Lung microvascular endothelial cell (primary cell): ENCODE measurements around the gene DNAH3. TPM values are rescaled to one million over a fixed set of nuclear protein-coding genes. Genes with fewer than 3 reads are reported as not detected.
A peak's percentile ranks its signal among the peaks of the same experiment; 100 is the strongest.
"Not testable (repeated sequence)": the region's sequence is repeated elsewhere in the genome, so short reads cannot be mapped to it uniquely, and the experiment has no call there.

Experiments
- DNase-seq, 2 donors: peaks; one replicate each; pipeline versions ENCODE4 v3.0.0 to v3.0.0-alpha.2; 2010; ENCODE audit warnings: low read depth in 2 of 2
- total RNA-seq: library from RNA; depleted of rRNA; stranded (reverse); fragments of >200 nt; gene quantifications from 2 replicates; pipeline ENCODE4 v1.2.1, GENCODE V29; 2014

DNAH3 gene
- total RNA-seq, 1 donor from 2014 or later: not detected

DNA sequence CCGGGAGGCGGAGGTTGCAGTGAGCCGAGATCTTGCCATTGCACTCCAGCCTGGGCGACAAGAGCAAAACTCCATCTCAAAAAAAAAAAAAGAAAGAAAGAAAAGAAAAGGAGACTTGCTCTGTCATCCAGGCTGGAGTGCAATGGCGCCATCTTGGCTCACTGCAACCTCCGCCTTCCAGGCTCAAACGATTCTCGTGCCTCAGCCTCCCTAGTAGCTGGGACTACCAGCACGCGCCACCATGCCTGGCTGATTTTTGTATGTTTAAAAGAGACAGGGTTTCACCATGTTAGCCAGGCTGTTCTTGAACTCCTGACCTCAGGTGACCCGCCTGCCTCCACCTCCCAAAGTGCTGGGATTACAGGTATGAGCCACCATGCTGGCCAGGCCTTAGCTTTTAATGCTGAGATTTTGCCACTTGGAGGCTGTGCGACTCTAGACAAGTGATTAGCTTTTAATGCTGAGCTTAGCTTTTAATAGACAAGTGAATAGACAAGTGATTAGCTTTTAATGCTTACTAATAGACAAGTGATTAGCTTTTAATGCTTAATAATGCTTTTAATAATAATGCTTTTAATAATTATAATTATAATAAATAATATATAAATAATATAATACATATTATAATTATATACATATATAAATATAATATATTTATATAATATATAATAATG lies 17.4 kb upstream of the DNAH3 start:
- DNase-seq: no peak

DNA sequence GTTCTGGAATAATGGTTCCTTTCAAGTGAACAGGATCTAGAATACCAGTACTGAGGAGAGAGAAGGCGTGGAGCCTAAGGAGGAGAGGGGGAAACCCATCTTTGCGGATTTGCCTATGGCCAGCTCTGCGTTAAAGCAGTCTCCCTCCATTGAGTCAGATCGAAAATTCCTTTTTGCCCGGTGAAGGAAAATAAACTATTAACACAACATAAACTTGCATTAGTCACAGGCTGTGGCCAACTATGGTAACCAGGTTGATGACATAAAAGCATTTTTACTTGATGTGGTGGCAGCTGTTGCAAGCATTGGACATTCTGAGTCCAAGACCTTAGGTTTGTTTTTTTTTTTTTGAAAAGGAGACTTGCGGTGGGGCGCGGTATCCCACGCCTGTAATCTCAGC lies 16.7 kb upstream of the DNAH3 start:
- no peak for DNase-seq

DNA sequence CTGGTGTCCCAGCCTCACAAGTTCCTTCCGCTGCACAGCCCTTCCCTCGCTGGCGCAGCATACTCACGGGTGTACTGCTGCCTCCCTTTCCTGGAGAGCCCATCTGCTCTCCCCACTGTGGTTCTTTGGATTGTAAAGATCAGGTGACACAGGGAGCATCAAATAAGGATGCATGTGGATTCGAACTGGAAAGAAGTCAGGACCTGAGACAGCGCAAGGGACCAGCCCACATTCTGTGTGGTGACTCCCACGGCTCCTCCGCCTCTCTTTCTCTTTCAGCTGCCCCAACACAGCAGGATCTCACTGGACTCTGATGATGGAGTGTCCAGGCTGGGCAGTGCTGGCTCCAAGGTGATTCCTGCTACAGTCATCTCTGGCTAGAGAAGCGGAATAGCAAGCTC lies 15.9 kb upstream of the DNAH3 start:
- no peak for DNase-seq

DNA sequence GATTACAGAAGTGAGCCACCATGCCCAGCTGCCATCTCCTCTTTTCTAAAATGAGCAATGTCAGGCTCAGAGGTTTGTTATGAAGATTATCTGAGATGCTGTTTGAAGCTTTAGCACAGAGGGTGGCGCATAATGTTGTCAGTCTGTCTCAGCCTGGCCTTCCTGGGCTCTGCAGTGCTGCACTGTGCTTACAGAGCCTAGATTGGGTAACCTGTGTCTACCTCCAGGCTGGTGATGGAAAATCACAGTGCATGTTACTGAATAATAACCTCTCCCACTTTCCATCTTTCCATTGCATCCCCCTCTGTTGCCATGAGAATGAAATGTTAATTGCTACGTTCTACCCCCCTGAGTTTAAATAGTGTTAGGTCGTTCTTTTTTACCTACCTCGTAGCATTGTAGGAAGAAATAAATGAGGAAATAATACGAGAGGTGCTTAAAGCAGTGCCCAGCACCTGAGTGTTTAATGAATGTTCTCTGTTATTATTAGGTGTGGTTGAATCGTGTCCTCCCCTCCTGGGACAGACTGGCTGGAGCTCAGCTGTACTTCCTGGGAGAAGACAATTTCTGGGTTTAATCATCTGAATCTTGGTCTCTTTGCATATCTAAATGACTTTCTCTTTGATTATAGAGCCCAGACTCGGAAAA lies 14.0 kb upstream of the DNAH3 start:
- DNase-seq: no peak

DNA sequence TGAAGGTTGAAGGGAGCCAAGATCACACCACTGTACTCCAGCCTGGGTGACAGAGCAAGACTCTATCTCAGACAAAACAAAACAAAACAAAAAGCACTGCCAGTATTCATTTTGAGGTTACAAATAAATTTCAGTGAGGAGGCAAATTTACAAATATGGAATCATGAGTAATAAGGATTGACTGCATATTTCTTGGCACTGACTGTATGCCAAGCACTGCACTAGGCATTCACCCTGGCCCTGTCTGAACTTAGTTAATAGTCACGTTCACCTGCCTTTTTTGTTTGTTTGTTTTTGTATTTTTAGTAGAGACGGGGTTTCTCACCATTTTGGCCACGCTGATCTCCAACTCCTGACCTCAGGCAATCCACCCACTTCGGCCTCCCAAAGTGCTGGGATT lies 12.9 kb upstream of the DNAH3 start:
- no peak for DNase-seq

DNA sequence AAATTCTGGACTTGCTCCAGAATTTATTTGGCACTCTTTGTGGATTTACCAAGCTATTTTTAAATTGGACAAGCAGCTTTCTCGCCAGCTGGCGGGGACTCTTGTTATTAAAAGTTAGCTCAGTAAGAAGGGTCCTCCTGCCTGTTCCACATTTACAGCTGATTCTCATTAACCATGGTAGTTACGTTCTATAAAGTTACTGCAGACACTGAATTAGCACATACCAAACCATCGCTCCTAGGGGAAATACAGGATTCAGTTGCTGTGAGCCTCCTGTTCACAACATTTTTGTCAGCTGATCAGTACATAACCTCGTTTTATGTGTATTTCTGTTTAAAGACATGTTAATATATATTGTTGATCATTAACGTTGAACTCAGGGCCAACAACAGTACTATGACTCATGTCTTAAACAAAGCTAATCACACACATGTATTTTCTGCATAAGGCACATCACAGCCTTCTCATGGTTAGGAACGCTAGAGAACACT lies 12.1 kb upstream of the DNAH3 start:
- peak in 1 of 2 donors; percentile 22 for DNase-seq

DNA sequence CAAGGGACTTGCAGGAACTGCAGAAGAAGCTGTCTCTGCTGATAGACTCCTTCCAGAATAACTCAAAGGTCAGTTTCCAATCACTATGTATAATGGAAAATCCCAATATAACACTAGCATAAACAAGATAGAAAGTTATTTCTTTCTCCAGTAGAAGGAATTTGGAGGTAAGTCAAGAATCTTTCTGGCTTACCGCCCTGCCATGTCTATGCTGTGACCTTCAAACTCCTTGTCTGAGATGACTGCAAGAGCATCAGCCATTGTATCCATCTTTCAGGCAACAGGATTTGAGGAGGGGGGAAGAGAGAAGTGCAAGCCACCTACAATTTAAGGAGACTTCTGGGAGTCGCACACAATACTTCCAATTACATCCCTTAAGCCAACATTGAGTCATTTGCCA lies 10.6 kb upstream of the DNAH3 start:
- no peak for DNase-seq

DNA sequence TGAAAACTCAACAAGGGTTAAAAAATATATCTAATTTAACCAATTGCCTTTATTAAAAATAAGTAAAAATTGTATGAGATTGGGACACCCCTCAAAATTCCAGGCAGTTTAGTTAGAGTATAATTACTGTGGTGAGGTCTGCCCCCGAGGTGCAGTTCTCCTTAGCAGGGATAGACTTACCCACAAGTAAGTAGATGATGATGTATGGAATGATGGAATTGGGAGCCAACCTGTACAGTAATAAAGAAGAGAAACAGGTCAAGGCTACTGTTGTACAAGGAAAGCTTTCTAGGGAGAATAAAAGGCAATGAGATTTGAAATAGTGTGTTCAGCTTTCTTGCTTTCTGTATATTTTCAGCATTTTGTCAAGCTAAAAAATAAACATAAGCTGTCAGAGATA lies 9.6 kb upstream of the DNAH3 start:
- DNase-seq: no peak

DNA sequence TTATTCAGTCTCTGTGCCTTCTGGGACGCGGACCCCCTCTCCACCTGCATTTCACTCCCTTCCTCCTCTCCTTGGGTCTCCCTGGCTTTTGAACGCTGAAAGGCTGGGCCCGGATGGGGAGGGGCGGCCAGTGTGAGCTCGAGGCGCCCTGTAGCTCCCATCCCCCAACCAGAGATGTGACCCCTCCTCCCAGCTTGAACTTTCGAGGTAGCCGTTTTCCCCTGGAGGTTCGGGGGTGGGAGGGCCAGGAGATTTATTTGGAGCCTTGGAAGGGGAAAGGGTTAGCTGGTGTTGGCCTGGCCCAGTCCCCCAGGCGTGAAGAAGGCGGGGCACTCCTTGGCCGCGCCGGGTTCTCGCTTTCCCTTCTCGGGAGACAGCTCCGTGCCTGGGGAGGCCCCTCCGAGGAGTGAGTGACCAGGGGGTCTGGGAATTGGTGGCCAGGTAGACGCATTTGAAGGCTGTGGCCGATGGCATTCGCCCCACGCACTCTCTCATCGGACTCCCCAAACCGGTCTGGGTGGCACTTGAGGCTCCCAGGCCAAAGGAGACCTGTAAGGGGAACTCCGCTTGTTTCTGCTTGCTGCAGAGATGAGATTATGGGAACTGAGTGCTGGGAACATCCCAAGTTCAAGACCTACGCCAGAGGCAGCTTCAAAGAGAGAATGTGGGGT lies 8.8 kb upstream of the DNAH3 start:
- DNase-seq: peak in 1 of 2 donors; percentile 16

DNA sequence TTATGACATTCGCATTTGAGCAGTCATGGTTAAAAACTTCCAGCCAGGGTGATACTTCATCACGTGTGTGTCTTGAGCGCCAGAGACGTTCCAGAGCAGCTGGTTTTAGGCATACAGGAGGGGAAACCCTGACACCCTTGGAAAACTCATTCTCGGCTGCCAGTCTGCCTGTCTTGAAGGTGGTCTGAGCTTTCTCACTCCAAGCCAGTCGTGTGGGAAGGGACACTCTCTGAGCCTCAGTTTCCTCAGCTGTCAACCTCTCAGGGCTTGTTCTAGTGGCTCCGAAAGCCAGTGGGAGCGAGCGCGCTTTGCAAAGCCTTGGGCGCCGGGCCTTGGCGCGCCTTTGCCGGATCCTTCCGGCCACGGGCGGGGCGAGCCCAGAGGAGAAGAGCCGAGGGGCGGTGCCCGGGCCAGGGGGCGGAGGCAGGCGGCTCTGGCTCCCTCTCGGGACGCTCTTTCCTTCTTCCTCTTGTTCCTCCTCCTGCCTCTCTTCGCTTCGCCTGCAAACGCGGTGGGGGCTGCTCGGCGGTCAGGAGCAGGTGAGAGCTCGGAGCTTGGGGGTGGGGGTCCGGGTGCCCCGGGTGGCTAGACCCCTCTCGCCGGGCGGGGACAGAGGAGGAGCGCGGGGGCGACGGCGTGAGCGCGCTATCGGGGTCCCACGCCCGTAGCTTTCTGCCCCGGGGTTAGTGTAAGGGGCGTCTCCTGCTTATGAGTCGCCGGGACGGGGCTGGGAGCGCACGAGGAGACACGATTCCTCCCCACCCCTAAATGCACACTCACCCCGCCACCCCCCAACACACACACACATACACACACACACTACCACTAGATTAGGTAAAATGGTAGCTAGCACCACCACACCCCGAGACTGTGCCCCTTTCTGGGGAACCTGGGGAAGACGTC lies 7.8 kb upstream of the DNAH3 start, which contains the start of gene LDAF1:
Gene LDAF1 (plus strand): TSS at position 467 of the 903 bp plus-strand sequence. CDS start 2,509 bp downstream, outside the sequence.
- peak in 1 of 2 donors; percentile 68 for DNase-seq

DNA sequence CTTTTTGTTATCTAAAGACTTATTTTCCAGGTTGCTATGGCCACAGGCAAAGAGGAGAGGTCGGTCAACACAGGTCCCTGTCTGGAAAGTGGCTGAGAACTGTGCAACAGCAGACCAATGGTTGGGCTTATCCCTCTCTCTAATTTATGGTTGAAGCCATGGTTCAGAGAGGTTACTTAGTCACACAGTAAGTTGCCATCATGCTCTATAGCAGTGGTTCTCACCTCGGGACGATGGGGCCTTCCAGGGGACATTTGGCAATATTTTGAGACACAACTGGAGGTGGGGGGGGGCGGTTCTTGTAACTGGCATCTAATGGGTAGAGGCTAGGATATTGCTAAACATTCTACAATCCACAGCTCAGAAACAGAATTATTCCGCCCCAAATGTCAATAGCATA lies 7.0 kb upstream of the DNAH3 start:
- no peak for DNase-seq

DNA sequence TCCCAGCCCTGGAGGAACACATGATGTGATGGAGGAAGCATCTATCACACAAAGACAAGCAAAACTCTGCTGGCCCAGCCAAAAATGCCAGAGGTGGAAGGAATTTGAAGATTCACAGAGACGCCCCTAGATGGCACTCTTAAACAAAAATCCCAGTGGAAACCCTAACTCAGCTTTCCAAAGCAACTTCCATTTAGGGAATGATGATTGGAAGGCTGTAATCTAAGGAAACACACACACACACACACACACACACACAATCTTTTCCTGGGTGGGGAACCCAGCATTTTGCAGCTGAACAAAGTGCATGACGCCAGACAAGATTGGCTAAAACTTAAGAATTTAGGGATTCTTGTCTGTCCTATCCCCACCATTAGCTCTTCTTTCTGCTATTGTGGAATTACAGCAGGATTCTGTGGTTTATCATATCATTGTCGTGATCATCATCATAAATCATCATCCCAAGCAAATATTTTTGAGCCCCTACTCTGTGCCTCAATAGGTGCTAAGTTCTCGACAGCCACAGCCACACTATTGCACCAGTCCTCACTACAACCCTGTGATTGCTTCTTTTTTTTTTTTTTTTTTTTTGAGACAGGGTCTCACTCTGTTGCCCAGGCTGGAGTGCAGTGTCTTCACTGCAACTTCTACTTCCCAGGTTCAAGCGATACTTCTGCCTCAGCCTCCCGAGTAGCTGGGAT lies 6.3 kb upstream of the DNAH3 start:
- DNase-seq: peak; percentile 73 to 74

DNA sequence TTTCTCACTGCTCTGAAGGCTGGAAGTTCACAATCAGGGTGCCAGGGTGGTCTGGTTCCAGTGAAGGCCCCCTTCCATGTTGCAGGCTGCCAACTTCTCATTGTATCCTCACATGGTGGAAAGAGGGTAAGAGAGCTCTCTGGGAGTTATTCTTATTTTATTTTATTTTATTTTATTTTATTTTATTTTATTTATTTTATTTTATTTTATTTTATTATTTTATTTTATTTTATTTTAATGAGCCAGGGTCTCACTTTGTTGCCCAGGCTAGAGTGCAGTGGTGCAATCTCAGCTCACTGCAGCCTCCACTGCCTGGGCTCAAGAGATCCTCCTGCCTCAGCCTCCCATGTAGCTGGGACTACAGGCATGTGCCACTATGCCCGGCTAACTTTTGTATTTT lies 5.4 kb upstream of the DNAH3 start:
- DNase-seq: not testable (repeated sequence)

DNA sequence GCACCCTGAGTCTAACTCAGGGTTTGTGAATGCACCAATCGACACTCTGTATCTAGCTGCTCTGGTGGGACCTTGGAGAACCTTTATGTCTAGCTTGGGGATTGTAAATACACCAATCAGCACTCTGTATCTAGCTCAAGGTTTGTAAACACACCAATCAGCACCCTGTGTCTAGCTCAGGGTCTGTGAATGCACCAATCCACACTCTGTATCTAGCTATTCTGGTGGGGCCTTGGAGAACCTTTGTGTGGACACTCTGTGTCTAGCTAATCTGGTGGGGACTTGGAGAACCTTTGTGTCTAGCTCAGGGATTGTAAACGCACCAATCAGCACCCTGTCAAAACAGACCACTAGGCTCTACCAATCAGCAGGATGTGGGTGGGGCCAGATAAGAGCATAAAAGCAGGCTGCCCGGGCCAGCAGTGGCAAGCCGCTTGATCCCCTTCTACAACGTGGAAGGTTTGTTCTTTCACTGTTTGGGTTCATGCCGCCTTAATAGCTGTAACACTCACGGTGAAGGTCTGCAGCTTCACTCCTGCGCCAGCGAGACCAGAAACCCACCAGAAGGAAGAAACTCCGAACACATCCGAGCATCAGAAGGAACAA lies 2.6 kb upstream of the DNAH3 start:
- not testable (repeated sequence) for DNase-seq

DNA sequence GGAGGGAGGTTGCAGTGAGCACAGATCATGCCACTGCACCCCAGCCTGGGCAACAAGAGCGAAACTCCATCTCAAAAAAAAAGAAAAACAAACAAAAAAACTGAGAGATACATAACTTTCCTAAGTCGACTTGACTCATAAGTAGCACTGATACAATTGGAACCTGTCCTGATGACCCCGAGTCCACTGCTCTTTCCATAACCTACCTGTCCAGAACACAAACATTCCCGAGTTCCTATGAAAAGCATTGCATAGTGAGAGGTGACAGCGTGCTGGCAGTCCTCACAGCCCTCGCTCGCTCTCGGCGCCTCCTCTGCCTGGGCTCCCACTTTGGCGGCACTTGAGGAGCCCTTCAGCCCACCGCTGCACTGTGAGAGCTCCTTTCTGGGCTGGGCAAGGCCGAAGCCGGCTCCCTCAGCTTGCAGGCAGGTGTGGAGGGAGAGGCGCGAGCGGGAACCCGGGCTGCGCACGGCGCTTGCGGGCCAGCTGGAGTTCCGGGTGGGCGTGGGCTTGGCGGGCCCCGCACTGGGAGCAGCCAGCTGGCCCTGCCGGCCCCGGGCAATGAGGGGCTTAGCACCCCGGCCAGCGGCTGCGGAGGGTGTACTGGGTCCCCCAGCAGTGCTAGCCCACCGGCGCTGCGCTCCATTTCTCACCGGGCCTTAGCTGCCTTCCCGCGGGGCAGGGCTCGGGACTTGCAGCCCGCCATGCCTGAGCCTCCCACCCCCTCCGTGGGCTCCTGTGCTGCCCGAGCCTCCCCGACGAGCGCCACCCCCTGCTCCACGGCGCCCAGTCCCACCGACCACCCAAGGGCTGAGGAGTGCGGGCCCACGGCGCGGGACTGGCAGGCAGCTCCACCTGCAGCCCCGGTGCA lies 1.7 kb upstream of the DNAH3 start:
- DNase-seq: not testable (repeated sequence)

DNA sequence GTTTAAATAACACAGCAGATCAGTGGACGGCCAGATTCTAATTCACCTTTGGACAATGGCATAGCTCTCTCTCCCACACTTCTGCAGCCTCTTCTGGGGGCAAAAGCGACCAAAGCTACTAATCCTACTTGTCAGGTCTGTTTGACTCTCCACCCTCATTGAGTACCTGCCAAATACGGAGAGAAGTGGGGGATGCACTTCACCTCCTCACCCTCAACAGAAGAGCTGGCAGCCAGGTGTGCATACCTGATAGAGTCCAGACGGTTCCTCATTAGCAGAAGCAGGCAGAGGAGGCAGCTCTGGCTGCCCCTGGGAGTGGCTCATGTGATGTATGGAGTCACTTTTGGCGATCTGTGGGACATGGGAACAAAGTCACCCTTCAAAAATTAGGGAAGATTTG lies 4.9 kb downstream of the DNAH3 start:
- no peak for DNase-seq

DNA sequence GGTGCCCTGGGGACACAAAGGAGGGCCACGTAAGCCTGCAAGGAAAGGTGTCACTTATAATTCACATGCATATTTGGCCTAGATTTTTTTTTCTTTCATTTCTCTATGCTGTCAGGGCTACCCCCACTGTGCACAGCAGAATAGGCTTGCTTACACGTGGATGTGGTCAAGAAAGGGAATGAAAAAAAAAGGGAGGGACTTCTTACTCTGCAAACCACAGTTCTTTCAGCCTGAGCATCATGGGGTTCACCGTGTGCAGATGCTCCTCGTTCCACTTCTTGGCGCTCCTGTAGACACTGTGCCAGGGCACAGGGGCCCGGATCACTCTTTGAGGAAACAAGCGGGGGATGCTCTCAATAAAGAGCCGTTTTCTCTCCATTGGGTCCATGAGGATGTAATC lies 16.6 kb downstream of the DNAH3 start:
- DNase-seq: no peak

DNA sequence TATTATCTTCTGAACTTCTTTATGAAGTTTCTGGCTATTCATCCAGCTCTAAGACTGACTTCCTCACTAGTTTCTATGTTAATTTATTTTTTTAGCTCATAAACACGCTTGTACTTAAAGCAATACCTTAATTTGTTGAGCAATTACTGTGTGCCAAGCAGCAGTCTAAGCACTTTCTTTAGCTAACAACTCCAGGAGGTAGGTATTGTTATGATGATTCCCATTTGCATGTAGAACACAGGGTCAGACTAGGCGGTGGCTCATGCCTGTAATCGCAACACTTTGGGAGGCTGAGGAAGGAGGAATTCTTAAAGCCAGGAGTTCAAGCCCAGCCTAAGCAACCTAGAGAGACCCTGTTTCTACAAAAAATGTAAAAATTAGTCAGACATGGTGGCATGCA lies 19.8 kb downstream of the DNAH3 start:
- no peak for DNase-seq

DNA sequence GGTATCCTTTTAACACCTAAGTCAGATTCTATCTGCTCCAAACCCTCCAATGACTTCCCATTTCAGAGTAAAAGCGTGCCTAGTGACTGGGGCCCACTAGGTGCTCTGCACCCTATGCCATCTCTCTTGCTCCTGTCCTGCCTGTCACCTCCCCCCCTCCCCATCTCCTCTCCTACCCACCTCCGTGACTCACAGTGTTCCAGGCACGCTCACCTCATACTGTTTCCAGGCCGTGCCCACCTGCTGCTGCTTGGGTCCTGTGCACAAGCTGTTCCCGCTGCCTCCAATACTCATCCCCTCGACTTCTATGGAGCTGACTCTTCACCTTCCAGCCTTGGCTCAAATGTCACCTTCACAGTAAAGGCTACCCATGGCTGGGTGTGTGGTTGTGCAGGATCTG lies 21.7 kb downstream of the DNAH3 start:
- no peak for DNase-seq

DNA sequence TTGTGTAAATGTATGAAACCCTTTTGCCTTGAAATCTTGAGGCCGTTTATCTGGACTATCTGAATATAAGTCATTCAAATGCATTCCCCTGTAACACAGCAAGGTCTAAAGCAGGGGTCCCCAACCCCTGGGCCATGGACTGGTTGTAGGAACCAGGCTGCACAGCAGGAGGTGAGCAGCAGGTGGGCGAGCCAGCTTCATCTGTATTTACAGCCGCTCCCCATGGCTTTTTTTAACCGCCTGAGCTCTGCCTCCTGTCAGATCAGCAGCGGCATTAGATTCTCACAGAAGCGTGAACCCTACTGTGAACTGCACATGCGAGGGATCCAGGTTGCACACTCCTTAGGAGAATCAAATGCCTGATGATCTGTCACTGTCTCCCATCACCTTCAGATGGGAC lies 24.1 kb downstream of the DNAH3 start:
- no peak for DNase-seq
